NT2/D1 (cell line): Measurements from ENCODE around the gene MEGF10.

ENCODE experiments used
- DNase-seq: peaks from one replicate; pipeline ENCODE4 v3.0.0-alpha.2; 2011; ENCODE audit warnings: low read depth, low spot score
- H3K27me3 ChIP-seq: 2 replicates; pipeline ENCODE4 v1.6.0; 2011; ENCODE audit warnings: mild to moderate bottlenecking; ENCODE audit not compliant: insufficient read length, insufficient read depth
- H3K36me3 ChIP-seq: 2 replicates; pipeline ENCODE4 v1.6.1; 2011; ENCODE audit warnings: mild to moderate bottlenecking, low read length, mixed read lengths; ENCODE audit not compliant: insufficient read depth, insufficient read length
- H3K4me1 ChIP-seq: 2 replicates; pipeline ENCODE4 v1.5.1; 2011; ENCODE audit not compliant: insufficient read depth, insufficient read length
- H3K4me3 ChIP-seq: 2 replicates; pipeline ENCODE4 v1.5.1; 2011; ENCODE audit warnings: low read depth; ENCODE audit not compliant: insufficient read length
- H3K9ac ChIP-seq: 2 replicates; pipeline ENCODE4 v1.6.0; 2011; ENCODE audit warnings: low read depth; ENCODE audit not compliant: insufficient read length
- H3K9me3 ChIP-seq: 2 replicates; pipeline ENCODE4 v1.5.1; 2011; ENCODE audit warnings: mild to moderate bottlenecking, low read length; ENCODE audit not compliant: insufficient read depth
- SUZ12 ChIP-seq: IDR thresholded peaks from 2 replicates; pipeline ENCODE4 v1.6.1; 2011; ENCODE audit not compliant: insufficient read length, insufficient read depth; ENCODE audit errors: extremely low read depth
- YY1 ChIP-seq: IDR thresholded peaks from 2 replicates; pipeline ENCODE4 v1.6.1; 2011; ENCODE audit not compliant: insufficient read length, insufficient read depth
- ZNF274 ChIP-seq: IDR thresholded peaks from 2 replicates; pipeline ENCODE4 v1.6.1; 2011; ENCODE audit warnings: mild to moderate bottlenecking, low read depth, low read length

The MEGF10 gene

DNA sequence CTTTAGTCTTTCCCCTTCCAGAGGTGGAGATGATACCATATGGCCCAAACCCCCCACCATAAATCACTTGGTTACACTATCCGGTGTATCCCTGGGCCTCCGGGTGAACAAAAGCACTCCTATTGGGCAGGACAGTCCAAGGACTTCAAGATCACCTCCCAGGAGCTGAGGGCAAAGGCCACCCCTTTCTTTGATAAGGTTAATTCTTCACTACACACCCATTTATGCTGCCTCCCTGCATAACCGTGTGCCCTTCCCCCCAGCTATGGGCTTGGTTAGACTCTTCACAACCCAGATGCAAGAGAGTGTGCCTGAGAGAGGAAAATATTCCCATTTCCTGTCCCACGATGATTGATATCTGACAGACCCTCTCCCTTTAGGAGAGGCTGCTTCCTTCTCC is 162.0 kb downstream of the MEGF10 start:
- no peak for DNase-seq
- H3K9ac ChIP-seq = no peak overlapping the region
- no peak for TF ChIP-seq SUZ12
- no peak for TF ChIP-seq ZNF274
- TF ChIP-seq YY1 = no peak
- H3K27me3 ChIP-seq = no peaks in the 10 kb centered on the region
- H3K9me3 ChIP-seq = no peaks in the 10 kb centered on the region
- no peaks in the 10 kb centered on the region for H3K4me1 ChIP-seq
- no peak overlapping the region for H3K4me3 ChIP-seq
- no peaks in the 10 kb centered on the region for H3K36me3 ChIP-seq

DNA sequence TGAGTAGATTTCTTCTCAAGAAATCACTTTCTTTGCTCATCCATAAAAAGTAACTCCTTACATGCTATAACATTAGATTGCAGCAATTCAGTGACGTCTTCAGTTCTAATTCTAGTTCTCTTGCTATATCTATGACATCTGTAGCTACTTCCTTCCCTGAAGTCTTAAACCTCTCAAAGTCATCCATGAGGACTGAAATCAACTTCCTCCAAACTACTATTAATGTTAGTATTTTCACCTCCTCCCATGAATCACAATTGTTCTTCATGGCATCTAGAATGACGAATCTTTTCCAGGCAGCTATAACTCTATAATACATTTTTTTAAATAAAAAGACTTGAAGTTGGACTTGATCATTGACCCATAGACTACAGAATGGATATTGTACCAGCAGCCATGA is 180.6 kb downstream of the MEGF10 start:
- H3K9me3 ChIP-seq = no peaks in the 10 kb centered on the region
- no peak for TF ChIP-seq YY1
- TF ChIP-seq SUZ12 = no peak
- TF ChIP-seq ZNF274 = no peak
- H3K27me3 ChIP-seq = no peaks in the 10 kb centered on the region
- DNase-seq = no peak
- H3K4me1 ChIP-seq = no peaks in the 10 kb centered on the region
- H3K9ac ChIP-seq = no peak overlapping the region
- no peaks in the 10 kb centered on the region for H3K36me3 ChIP-seq
- H3K4me3 ChIP-seq = no peak overlapping the region

DNA sequence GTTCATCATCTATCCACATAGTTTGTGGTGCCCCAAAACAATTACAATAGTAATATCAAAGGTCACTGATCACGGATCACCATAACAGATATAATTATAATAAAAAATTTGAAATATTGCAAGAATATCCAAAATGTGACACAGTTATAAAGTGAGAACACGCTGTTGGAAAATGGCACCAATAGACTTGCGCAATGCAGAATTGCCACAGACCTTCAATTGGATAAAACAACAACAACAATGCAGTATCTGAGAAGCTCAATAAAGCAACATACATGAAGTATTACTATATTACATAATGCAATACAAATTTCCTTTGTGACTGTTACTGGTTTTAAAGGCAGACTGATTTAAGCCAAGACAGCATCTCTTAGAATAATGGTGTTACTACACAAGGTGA is 182.1 kb downstream of the MEGF10 start:
- no peak overlapping the region for H3K4me3 ChIP-seq
- no peaks in the 10 kb centered on the region for H3K27me3 ChIP-seq
- H3K4me1 ChIP-seq = no peaks in the 10 kb centered on the region
- no peak for DNase-seq
- H3K36me3 ChIP-seq = no peaks in the 10 kb centered on the region
- TF ChIP-seq SUZ12 (no peak), ZNF274 (no peak), YY1 (no peak)
- H3K9ac ChIP-seq = no peak overlapping the region
- H3K9me3 ChIP-seq = no peaks in the 10 kb centered on the region

DNA sequence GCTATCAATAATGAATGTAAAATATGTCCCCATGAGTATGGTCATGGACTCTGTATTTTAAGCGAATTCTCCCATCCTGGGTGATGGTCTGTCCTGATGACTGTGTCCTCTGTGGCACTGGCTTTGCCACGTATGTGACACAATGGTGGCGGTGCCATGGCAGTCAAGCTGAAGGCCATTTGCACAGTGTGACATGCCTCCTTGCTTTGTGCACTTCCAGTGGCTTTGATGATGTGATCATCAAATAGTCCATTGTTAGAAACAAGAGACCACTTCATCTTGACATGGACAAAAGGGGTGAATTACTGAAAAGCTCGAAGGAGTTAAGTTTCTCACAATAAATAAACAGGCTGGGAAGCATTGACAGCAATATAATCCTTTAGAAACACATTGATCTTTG is 195.9 kb downstream of the MEGF10 start:
- no peaks in the 10 kb centered on the region for H3K27me3 ChIP-seq
- no peaks in the 10 kb centered on the region for H3K4me1 ChIP-seq
- no peak for TF ChIP-seq SUZ12
- no peak for TF ChIP-seq YY1
- no peak for TF ChIP-seq ZNF274
- H3K36me3 ChIP-seq = no peaks in the 10 kb centered on the region
- 0 out of 2 replicates have a peak, but pooled peaks cover 5% of the 10 kb centered on the region for H3K9me3 ChIP-seq
- DNase-seq = no peak
- no peak overlapping the region for H3K4me3 ChIP-seq
- no peak overlapping the region for H3K9ac ChIP-seq

DNA sequence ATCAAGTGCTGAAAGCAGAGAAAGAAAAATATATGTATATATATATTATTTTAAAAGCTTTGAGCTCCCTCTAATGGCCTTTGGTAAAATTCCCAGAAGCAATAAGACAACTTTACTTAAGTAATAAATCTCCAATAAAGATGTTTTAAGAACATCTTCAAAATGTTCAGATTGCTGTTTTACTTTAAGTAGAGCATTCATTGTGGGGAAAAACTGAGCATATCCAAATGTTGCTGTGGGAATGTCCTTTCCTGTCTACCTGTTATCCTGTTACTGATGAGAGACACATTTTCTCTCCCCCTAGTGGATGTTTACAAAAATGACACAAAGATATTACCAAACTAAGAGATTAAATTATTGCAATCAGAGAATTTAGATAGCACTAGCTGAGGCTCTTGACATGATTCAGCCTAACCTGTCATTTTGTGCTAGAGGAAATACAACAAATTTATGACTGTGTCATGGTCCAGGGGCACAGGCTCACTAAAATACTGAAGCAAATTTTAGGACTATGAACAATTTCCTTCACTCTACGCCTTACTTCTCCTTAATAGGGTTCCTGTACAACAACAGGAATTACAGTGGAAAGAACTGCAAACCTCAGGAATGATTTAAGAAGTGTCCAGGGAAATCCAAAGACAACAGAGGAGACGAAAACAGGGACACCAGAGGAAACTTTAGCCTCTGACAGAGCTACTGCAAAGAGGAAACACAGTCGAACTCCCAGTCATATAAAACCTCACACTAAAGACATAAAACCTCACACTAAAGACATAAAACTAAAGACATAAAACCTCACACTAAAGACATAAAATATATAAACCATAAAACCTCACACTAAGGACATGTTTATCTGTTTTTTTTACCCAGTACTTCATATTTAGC is 202.5 kb downstream of the MEGF10 start:
- no peak for DNase-seq
- Histone ChIP-seq H3K27me3 (no peaks in the 10 kb centered on the region), H3K9me3 (0 out of 2 replicates have a peak, but pooled peaks cover 5% of the 10 kb centered on the region), H3K4me1 (no peaks in the 10 kb centered on the region), H3K4me3 (no peak overlapping the region), H3K36me3 (no peaks in the 10 kb centered on the region), H3K9ac (no peak overlapping the region)
- no peak for TF ChIP-seq SUZ12
- no peak for TF ChIP-seq YY1
- no peak for TF ChIP-seq ZNF274

DNA sequence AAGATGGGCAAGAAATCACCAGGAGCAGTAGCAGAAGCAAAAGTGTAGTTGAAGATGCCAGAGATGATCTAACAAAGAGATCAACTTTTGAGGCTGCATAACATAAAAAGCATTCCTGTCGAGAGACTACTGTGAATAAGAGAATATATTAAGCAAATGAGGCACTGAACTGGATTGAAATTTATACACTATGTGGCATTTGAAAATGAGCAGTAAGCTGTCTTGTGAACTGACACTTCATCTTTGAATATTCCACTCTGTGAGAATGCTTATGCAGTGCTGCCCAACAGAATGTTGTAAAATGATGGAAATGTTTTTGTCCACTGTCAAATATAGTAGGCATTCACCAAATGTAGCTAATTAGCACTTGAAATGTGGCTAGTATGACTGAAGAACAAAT is 208.0 kb downstream of the MEGF10 start:
- TF ChIP-seq SUZ12 (no peak), YY1 (no peak), ZNF274 (no peak)

DNA sequence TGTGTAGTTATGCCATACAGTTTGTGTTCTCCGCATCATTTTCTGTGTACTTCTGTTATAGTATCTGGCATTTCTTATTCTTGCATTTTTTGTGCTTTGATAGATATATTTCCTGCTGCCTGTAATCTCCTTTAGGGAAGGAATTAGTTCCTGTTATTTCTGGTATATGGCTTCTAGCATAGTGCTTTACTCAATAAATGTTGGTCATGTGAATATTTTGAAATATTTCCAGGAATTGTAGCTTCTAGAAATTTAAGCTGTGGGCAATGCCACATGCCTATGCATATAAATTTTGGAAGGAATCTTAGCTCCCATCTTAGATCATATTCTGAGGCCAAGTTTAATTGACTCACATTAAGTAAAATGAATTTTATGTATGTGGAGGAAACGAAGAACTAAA is 215.3 kb downstream of the MEGF10 start:
- Histone ChIP-seq H3K4me1 (no peaks in the 10 kb centered on the region), H3K4me3 (no peak overlapping the region)
- no peak for TF ChIP-seq YY1
- TF ChIP-seq ZNF274 = no peak
- no peak for TF ChIP-seq SUZ12

More for the DNA sequence above, 208.0 kb downstream of the MEGF10 start:
- no peak for DNase-seq
- Histone ChIP-seq H3K4me1 (no peaks in the 10 kb centered on the region), H3K9ac (no peak overlapping the region), H3K27me3 (no peaks in the 10 kb centered on the region), H3K9me3 (no peaks in the 10 kb centered on the region), H3K36me3 (no peaks in the 10 kb centered on the region), H3K4me3 (no peak overlapping the region)

DNA sequence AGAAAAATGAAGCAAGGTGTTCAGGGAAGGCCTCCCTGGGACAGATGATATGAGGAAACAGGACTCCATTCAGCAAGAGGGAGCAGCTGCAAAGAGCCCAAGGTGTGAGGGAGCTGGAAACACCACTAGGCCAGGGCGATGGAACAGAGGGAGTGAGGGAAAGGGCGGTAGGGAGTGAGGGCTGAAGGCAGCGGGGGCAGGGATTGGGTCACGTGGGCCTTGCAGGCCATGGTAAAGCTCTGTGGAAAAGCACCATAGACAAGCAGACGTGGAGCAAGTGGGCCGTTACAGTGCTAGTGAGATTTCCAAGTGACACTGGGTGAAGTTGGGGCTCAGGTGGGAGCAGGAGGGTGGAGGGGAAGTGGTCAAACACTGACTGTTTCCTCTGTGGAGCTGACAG is 216.0 kb downstream of the MEGF10 start:
- H3K4me1 ChIP-seq = no peaks in the 10 kb centered on the region
- no peak for TF ChIP-seq YY1
- TF ChIP-seq SUZ12 = no peak
- TF ChIP-seq ZNF274 = no peak
- no peak for DNase-seq
- H3K9me3 ChIP-seq = no peaks in the 10 kb centered on the region
- no peaks in the 10 kb centered on the region for H3K36me3 ChIP-seq
- no peak overlapping the region for H3K4me3 ChIP-seq
- H3K27me3 ChIP-seq = no peaks in the 10 kb centered on the region
- no peak overlapping the region for H3K9ac ChIP-seq

More for the DNA sequence above, 215.3 kb downstream of the MEGF10 start:
- Histone ChIP-seq H3K36me3 (no peaks in the 10 kb centered on the region), H3K27me3 (no peaks in the 10 kb centered on the region), H3K9ac (no peak overlapping the region), H3K9me3 (no peaks in the 10 kb centered on the region)
- no peak for DNase-seq
